Esophagus squamous epithelium (tissue), 4 donors: ENCODE data around the gene PDE2A.
"Not testable (repeated sequence)": the region's sequence is repeated elsewhere in the genome, so short reads cannot be mapped to it uniquely, and the experiment has no call there.

Experiments
- POLR2A ChIP-seq, 4 donors: fragments of 450-650 bp; IDR thresholded peaks; one replicate each; pipeline ENCODE4 v1.6.1; 2017; ENCODE audit warnings: antibody characterized with exemption in 4 of 4, mild to moderate bottlenecking in 4 of 4, moderate library complexity in 3 of 4
- TF ChIP-seq, protein P1 (sequence below), 6 experiments: fragments of 450-650 bp in 4 of 6; fragments of 200-600 bp in 2 of 6; sonication (generic) in 2 of 6; IDR thresholded peaks; one replicate each; pipeline ENCODE4 v1.5.1; 2016 to 2019; ENCODE audit warnings: antibody characterized with exemption in 6 of 6, mild to moderate bottlenecking in 4 of 6, moderate library complexity in 4 of 6

DNA sequence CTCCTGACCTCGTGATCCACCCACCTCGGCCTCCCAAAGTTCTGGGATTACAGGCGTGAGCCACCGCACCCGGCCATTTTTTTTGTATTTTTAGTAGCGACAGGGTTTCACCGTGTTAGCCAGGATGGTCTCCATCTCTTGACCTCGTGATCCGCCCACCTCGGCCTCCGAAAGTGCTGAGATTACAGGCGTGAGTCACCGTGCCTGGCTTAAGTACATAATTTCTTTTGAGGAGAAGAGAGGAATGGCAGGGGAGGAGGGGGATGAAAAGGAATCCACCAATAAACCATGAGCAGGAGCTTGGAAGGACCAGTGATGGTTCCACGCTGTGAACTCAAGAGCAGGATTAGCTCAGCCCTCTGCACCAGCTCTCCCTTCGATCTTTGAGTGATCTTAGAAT is 113.4 kb downstream of the PDE2A start:
- not testable (repeated sequence) for TF ChIP-seq POLR2A (IDR thresholded peaks at IDR 0.05)
- TF ChIP-seq, protein P1, sequence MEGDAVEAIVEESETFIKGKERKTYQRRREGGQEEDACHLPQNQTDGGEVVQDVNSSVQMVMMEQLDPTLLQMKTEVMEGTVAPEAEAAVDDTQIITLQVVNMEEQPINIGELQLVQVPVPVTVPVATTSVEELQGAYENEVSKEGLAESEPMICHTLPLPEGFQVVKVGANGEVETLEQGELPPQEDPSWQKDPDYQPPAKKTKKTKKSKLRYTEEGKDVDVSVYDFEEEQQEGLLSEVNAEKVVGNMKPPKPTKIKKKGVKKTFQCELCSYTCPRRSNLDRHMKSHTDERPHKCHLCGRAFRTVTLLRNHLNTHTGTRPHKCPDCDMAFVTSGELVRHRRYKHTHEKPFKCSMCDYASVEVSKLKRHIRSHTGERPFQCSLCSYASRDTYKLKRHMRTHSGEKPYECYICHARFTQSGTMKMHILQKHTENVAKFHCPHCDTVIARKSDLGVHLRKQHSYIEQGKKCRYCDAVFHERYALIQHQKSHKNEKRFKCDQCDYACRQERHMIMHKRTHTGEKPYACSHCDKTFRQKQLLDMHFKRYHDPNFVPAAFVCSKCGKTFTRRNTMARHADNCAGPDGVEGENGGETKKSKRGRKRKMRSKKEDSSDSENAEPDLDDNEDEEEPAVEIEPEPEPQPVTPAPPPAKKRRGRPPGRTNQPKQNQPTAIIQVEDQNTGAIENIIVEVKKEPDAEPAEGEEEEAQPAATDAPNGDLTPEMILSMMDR (IDR thresholded peaks at IDR 0.05), result not testable (repeated sequence)
